Measurements from ENCODE around the gene RAB27B.
"Not testable (repeated sequence)": the region's sequence is repeated elsewhere in the genome, so short reads cannot be mapped to it uniquely, and the experiment has no call there.

RAB27B gene

GRCh38 chr18:54815086-54815485 lies 13.2 kb upstream of the RAB27B start:
- no peak for DNase-seq (ENCODE audit: low read depth in 2 of 2)

GRCh38 chr18:54820785-54821275 lies 7.4 kb upstream of the RAB27B start:
- not testable (repeated sequence) for DNase-seq (ENCODE audit: low read depth in 2 of 2)

GRCh38 chr18:54822872-54823845 lies 5.1 kb upstream of the RAB27B start:
- no peak for DNase-seq (ENCODE audit: low read depth in 2 of 2)

GRCh38 chr18:54824761-54825160 lies 3.5 kb upstream of the RAB27B start:
- DNase-seq (ENCODE audit: low read depth in 2 of 2): no peak

GRCh38 chr18:54825601-54826344 lies 2.5 kb upstream of the RAB27B start:
- no peak for DNase-seq (ENCODE audit: low read depth in 2 of 2)

- no peak for DNase-seq (ENCODE audit: low read depth in 2 of 2)
These were observed 709 bp downstream of the RAB27B start for GRCh38 chr18:54828986-54829385.

- DNase-seq (ENCODE audit: low read depth in 2 of 2): no peak
These were observed 1.6 kb downstream of the RAB27B start for GRCh38 chr18:54829856-54830255.

- no peak for DNase-seq (ENCODE audit: low read depth in 2 of 2)
These were observed 2.0 kb downstream of the RAB27B start for GRCh38 chr18:54830260-54830659.

- no peak for DNase-seq (ENCODE audit: low read depth in 2 of 2)
These were observed 2.6 kb downstream of the RAB27B start for GRCh38 chr18:54830866-54831265.

- DNase-seq (ENCODE audit: low read depth in 2 of 2): no peak
These were observed 7.7 kb downstream of the RAB27B start for GRCh38 chr18:54835944-54836343.

- DNase-seq (ENCODE audit: low read depth in 2 of 2): no peak
These were observed 15.0 kb downstream of the RAB27B start for GRCh38 chr18:54843314-54843713.

- DNase-seq (ENCODE audit: low read depth in 2 of 2): no peak
These were observed 17.5 kb downstream of the RAB27B start for GRCh38 chr18:54845787-54846186.

- DNase-seq (ENCODE audit: low read depth in 2 of 2): no peak
These were observed 19.8 kb downstream of the RAB27B start for GRCh38 chr18:54848121-54848520.

GRCh38 chr18:54849683-54850082 lies 21.4 kb downstream of the RAB27B start:
- no peak for DNase-seq (ENCODE audit: low read depth in 2 of 2)

- no peak for DNase-seq (ENCODE audit: low read depth in 2 of 2)
These were observed 22.3 kb downstream of the RAB27B start for GRCh38 chr18:54850598-54850997.

- DNase-seq (ENCODE audit: low read depth in 2 of 2): no peak
These were observed 24.8 kb downstream of the RAB27B start for GRCh38 chr18:54852780-54853675.

GRCh38 chr18:54855050-54855449 lies 26.8 kb downstream of the RAB27B start:
- DNase-seq (ENCODE audit: low read depth in 2 of 2): not testable (repeated sequence)

GRCh38 chr18:54856105-54856646 lies 27.9 kb downstream of the RAB27B start:
- DNase-seq (ENCODE audit: low read depth in 2 of 2): no peak

GRCh38 chr18:54857499-54857898 lies 29.2 kb downstream of the RAB27B start:
- DNase-seq (ENCODE audit: low read depth in 2 of 2): no peak

GRCh38 chr18:54859667-54860421 lies 31.6 kb downstream of the RAB27B start:
- no peak for DNase-seq (ENCODE audit: low read depth in 2 of 2)

GRCh38 chr18:54860941-54861340 lies 32.7 kb downstream of the RAB27B start:
- DNase-seq (ENCODE audit: low read depth in 2 of 2): no peak
